Activated CD4-positive, alpha-beta T cell treated with anti-CD3 and anti-CD28 coated beads, Interleukin-2, amount 50 U/mL, for 48 hours (primary cell): ENCODE measurements around the gene EFCAB14.
"Not testable (repeated sequence)": the region's sequence is repeated elsewhere in the genome, so short reads cannot be mapped to it uniquely, and the experiment has no call there.

Experiments used
- DNase-seq, 2 experiments: peaks; one replicate each; pipeline ENCODE4 v3.0.0-alpha.2; 2020

The EFCAB14 gene

DNA sequence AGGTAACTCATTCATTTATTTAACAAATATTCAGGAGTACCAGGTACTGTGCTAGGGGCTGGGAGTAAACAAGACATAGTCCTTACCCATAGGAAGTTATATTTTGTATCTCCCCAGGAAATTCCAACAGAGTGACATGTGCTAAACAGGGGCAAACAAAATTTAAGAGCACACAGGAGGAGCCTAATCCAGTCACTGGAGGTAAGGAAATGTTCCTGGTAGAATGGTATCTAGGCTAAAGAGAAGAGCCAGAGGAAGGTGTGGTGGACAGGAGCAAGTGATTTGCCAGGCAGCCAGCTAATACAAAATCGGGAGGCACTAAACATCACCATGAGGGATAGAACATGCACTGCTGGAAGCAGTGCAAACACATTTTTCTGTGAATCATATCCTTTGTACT lies 36.9 kb downstream of the EFCAB14 start:
- DNase-seq = no peak

- no peak for DNase-seq
Observed at GRCh38 chr1:46681333-46682034, 37.4 kb downstream of the EFCAB14 start.

GRCh38 chr1:46679789-46680573 lies 38.9 kb downstream of the EFCAB14 start:
- DNase-seq = no peak

GRCh38 chr1:46677339-46677738 lies 41.6 kb downstream of the EFCAB14 start:
- no peak for DNase-seq

GRCh38 chr1:46676531-46676930 lies 42.4 kb downstream of the EFCAB14 start:
- no peak for DNase-seq

- no peak for DNase-seq
Observed at GRCh38 chr1:46675549-46676314, 43.2 kb downstream of the EFCAB14 start.

GRCh38 chr1:46673749-46674182 lies 45.1 kb downstream of the EFCAB14 start:
- no peak for DNase-seq

DNA sequence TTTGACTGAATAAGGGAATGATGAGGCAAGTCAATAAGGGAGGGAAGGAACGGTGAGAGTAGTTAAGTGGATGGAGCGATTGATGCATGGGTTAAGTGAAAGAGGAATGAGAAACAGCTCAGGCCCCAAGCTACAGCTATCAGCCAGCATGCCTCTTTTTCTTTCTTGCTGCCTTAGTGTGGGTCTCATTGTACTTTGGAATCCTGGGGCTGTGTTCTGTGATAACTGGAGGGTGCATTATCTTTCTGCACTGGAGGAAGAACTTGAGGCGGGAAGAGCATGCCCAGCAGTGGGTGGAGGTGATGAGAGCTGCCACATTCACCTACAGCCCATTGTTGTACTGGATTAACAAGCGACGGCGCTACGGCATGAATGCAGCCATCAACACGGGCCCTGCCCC lies 46.2 kb downstream of the EFCAB14 start:
- no peak for DNase-seq

- no peak for DNase-seq
Observed at GRCh38 chr1:46671554-46671953, 47.4 kb downstream of the EFCAB14 start, which contains the start of gene TEX38. TSS of gene TEX38 (plus strand) at chr1:46671854. CDS start at chr1:46671935, 81 bp downstream.

- no peak for DNase-seq
Observed at GRCh38 chr1:46670134-46670533, 48.8 kb downstream of the EFCAB14 start.

- DNase-seq = peak; percentile 68 to 73
Observed at GRCh38 chr1:46667782-46668760, 50.8 kb downstream of the EFCAB14 start, which contains the start of gene ATPAF1. TSS of gene ATPAF1 (minus strand) at chr1:46668364. CDS start at chr1:46668322, 42 bp downstream.

GRCh38 chr1:46665983-46666382 lies 52.9 kb downstream of the EFCAB14 start:
- DNase-seq = no peak

GRCh38 chr1:46662919-46663318 lies 56.0 kb downstream of the EFCAB14 start:
- not testable (repeated sequence) for DNase-seq

GRCh38 chr1:46660116-46660515 lies 58.8 kb downstream of the EFCAB14 start:
- not testable (repeated sequence) for DNase-seq

DNA sequence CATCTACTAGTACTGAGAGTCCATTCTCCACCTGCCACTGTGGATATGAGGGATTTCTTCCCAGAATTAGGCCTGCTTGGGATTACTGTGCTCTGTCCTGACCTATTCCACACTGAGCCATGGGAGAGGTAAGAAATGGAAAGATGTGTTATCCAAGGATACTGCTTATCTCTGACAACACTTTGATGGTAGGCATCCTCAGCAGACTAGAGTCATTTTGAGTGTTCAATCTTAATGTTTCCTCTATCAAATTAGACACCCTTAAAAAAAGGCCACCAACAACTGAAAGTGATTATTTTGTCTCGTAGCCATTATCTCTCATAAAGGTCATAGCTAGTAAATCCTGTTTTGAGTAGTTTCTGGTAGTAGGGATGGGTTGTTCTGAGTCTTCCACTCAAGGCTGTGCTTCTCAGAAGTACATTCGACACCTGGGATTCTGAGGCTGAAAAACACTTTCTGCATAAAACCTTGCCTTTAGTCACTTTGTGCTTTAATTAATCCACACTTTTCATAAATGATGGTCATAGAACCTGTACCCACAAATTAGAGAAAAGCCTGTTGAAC lies 59.5 kb downstream of the EFCAB14 start:
- no peak for DNase-seq

- no peak for DNase-seq
Observed at GRCh38 chr1:46657775-46658174, 61.1 kb downstream of the EFCAB14 start.

DNA sequence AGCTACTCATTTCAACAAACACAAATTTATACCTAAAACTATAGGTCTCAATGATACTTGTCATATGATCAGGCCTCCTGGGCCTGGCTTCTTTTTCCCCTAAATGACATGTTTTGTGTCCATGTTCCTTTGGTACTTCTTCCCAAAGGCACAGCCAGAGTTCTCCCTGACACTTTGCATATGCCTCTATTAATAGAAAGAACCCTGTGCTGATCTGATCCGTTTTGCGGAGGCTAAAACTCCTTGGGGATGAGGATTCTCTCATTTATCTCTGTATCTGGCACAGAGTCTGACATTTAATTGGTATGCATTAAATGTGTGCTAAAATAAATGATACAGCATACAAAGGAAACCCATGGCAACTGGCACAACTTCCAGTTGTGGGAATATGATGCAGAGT lies 62.3 kb downstream of the EFCAB14 start:
- DNase-seq = no peak

GRCh38 chr1:46655848-46656247 lies 63.1 kb downstream of the EFCAB14 start:
- no peak for DNase-seq

- not testable (repeated sequence) for DNase-seq
Observed at GRCh38 chr1:46654698-46655097, 64.2 kb downstream of the EFCAB14 start.

- no peak for DNase-seq
Observed at GRCh38 chr1:46654012-46654411, 64.9 kb downstream of the EFCAB14 start.

DNA sequence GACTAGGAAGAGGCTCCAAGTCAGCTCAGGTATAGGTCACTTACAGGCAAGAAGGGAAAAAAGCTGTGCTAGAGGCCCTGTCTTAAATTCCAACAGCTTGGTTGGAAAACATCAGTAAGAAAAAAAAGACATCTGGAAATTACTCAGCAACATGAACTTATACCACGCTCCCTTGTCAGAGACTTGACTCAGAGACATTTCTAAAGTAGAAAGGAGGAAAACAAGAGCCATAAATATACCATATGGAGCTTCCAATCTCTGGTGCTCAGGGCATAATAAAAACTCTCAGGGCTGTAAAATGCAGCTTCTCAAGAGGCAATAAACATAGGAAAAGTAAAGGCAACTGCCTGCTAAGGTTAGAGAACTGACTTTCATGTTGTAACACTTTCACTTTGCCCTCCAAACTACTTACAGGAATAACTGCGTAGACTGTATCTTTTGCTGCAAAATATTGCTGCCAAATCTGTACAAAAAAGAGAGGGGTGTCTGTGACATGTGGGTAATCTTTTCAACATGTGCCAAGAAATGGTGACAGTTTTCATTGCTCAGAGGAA lies 65.4 kb downstream of the EFCAB14 start:
- DNase-seq = no peak
